ENCODE results near the gene PTPRN2. TPM values are rescaled to one million over a fixed set of nuclear protein-coding genes. Genes with fewer than 3 reads are reported as not detected.
A peak's percentile ranks its signal among the peaks of the same experiment; 100 is the strongest.

Gene PTPRN2
- total RNA-seq, 2 donors from 2014 or later: 0.72 to 0.79 TPM

DNA sequence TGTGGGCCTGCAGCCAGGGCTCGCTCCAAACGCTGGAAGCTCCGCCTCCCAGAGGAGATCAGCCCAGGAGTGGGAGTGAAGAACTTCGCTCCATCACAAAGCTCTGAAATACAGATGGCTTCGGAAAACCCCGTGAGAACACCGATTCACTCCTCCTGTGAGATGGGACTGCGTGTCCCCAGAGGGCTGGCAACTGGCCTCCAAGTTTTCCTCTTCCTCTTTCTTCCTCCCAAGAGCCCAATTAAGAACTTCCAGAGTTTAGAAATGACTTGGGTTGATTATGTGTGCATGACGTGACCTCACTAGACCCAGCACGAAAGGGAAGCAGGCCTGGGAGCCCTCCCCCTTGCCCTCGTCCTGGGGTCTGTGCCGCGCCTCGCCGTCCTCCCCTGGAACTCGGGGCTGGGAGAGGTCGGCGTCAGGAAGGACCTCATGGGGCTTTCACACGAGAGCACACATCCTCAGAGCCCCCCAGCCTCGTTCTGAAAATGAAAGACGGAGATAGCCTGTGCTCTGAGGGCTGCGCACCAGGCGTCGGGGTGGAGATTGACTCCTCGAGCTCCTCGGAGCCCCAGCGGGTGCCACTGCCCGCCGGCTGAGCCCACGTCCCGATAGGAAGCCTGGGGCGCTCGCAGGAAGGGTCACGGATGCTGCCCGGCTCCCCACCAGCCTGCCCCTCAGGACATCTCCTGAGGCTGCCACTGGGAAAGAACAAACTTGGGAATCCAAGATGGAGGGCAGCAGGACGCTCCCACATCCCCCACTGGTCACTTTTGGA lies 37.8 kb downstream of the PTPRN2 start:
- no peaks in the 10 kb centered on the region for H3K4me1 Mint-ChIP-seq (ENCODE audit: low read depth)
- DNase-seq: no peak

DNA sequence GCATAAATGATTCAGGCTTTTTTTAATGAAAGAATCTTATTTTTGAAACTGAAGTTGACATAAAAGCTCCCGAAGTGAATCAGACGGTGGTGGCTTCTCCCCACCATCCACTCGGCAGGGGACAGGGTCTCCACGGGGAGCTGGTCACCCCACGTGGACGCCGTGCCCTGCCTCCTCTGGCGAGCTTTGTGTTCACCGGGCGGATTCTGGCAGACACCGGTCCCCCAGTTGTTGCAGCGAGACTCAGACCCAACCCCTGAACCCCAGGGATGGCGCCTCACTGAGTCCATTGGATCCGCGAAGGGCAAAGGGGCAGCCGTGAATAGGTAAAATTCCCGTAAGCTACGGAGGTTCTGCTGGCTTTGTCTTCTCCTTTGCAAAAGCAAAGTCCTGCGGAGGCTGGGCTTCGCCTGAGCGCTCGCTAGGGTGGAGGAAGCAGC lies 38.4 kb downstream of the PTPRN2 start:
- Mint-ChIP-seq H3K36me3 (ENCODE audit: insufficient read depth in 2 of 2) (no peaks in the 10 kb centered on the region), H3K27ac (no peak overlapping the region), H3K9me3 (no peaks in the 10 kb centered on the region), H3K27me3 (ENCODE audit: low read depth) (no peaks in the 10 kb centered on the region), H3K4me1 (ENCODE audit: low read depth) (no peaks in the 10 kb centered on the region), H3K4me3 (no peak overlapping the region)
- ATAC-seq (replicated peaks in 1 of 2) (no peak), DNase-seq (no peak)

More for the DNA sequence above, 37.8 kb downstream of the PTPRN2 start:
- no peak overlapping the region for H3K27ac Mint-ChIP-seq
- no peaks in the 10 kb centered on the region for H3K27me3 Mint-ChIP-seq (ENCODE audit: low read depth)
- H3K4me3 Mint-ChIP-seq: no peak overlapping the region
- no peaks in the 10 kb centered on the region for H3K36me3 Mint-ChIP-seq (ENCODE audit: insufficient read depth in 2 of 2)
- H3K9me3 Mint-ChIP-seq: no peaks in the 10 kb centered on the region
- no peak for ATAC-seq (replicated peaks in 1 of 2)

DNA sequence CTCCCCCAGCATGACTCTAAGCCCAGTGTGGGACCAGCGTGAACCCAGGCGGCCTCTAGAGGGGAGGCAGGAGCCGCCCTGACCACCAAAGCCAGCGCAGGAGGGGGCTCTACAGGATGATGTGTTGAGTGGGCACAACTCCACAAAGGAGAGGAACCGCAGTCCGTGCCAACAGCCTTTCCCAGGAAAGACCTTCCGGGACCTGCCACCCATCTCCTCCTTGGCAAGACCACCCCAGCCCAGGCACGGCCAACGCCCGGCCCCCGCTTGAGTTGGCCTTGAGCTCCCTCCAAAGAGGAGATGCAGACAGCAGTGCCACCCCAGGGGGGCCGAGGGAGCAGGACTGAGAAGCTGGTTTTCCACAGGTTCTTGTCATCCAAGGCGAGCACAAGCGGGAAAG lies 38.9 kb downstream of the PTPRN2 start:
- H3K36me3 Mint-ChIP-seq (ENCODE audit: insufficient read depth in 2 of 2): no peaks in the 10 kb centered on the region

GRCh38 chr7:158547817-158548216 lies 39.8 kb downstream of the PTPRN2 start:
- no peak overlapping the region for H3K27ac Mint-ChIP-seq
- H3K36me3 Mint-ChIP-seq (ENCODE audit: insufficient read depth in 2 of 2): no peaks in the 10 kb centered on the region
- no peaks in the 10 kb centered on the region for H3K4me1 Mint-ChIP-seq (ENCODE audit: low read depth)
- no peak for ATAC-seq (replicated peaks in 1 of 2)
- no peaks in the 10 kb centered on the region for H3K27me3 Mint-ChIP-seq (ENCODE audit: low read depth)
- no peaks in the 10 kb centered on the region for H3K9me3 Mint-ChIP-seq
- no peak for DNase-seq
- H3K4me3 Mint-ChIP-seq: no peak overlapping the region

More for the DNA sequence above, 38.9 kb downstream of the PTPRN2 start:
- Mint-ChIP-seq H3K4me1 (ENCODE audit: low read depth) (no peaks in the 10 kb centered on the region), H3K27ac (no peak overlapping the region), H3K4me3 (no peak overlapping the region), H3K9me3 (no peaks in the 10 kb centered on the region), H3K27me3 (ENCODE audit: low read depth) (no peaks in the 10 kb centered on the region)
- no peak for ATAC-seq (replicated peaks in 1 of 2)
- no peak for DNase-seq

DNA sequence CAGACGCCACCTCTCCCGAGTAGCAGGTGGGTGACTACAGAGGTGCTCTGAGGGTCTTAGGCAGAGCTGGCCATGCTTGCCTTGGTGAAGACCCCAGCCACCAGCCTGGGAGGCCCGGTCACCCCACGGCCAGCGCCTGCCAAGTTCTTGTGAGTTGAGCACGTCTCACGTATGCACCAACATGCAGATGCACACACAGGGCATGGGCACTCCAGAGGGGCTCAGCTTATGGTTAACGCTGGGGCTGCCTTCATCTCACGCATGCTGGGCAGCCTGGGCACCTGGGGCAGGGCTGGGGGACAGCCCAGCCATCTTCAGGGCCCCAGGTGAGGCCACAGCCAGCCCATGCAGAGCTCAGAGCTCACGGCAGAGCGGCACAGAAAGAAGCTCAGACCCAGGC lies 41.0 kb downstream of the PTPRN2 start:
- Mint-ChIP-seq H3K27me3 (ENCODE audit: low read depth) (no peaks in the 10 kb centered on the region), H3K27ac (no peak overlapping the region), H3K9me3 (no peaks in the 10 kb centered on the region), H3K4me1 (ENCODE audit: low read depth) (peaks cover 2% of the 10 kb centered on the region), H3K4me3 (no peak overlapping the region), H3K36me3 (ENCODE audit: insufficient read depth in 2 of 2) (no peaks in the 10 kb centered on the region)
- no peak for ATAC-seq (replicated peaks in 1 of 2)
- DNase-seq: no peak

- ATAC-seq (replicated peaks in 1 of 2) (no peak), DNase-seq (no peak)
- H3K27ac Mint-ChIP-seq: no peak overlapping the region
- no peak overlapping the region for H3K4me3 Mint-ChIP-seq
- no peaks in the 10 kb centered on the region for H3K9me3 Mint-ChIP-seq
- H3K36me3 Mint-ChIP-seq (ENCODE audit: insufficient read depth in 2 of 2): no peaks in the 10 kb centered on the region
- H3K27me3 Mint-ChIP-seq (ENCODE audit: low read depth): no peaks in the 10 kb centered on the region
- peaks cover 6% of the 10 kb centered on the region for H3K4me1 Mint-ChIP-seq (ENCODE audit: low read depth)
Observed at GRCh38 chr7:158546214-158546613, 41.4 kb downstream of the PTPRN2 start.

DNA sequence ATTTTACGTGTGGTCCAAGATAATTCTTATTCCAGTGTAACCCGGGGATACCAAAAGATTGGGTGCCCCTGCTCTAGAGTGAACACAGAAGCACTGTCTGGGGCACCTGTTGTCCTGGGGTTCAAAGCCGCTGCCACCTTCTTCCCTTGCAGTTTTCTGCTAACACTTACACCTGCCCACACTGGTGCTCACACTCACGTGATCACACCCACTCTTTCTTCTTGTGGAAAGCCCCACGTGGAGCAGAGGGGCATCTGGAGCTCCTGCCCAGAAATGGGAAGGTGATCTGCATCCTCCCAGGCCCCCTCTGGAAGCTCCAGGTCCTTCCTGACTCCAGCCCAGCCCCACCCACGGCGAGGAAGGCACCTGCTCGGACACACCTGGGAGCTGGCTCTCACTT lies 42.9 kb downstream of the PTPRN2 start:
- DNase-seq (no peak), ATAC-seq (replicated peaks in 1 of 2) (no peak)
- H3K27ac Mint-ChIP-seq: no peak overlapping the region
- no peaks in the 10 kb centered on the region for H3K36me3 Mint-ChIP-seq (ENCODE audit: insufficient read depth in 2 of 2)
- peaks cover 6% of the 10 kb centered on the region for H3K4me1 Mint-ChIP-seq (ENCODE audit: low read depth)
- no peaks in the 10 kb centered on the region for H3K27me3 Mint-ChIP-seq (ENCODE audit: low read depth)
- H3K9me3 Mint-ChIP-seq: no peaks in the 10 kb centered on the region
- H3K4me3 Mint-ChIP-seq: no peak overlapping the region

DNA sequence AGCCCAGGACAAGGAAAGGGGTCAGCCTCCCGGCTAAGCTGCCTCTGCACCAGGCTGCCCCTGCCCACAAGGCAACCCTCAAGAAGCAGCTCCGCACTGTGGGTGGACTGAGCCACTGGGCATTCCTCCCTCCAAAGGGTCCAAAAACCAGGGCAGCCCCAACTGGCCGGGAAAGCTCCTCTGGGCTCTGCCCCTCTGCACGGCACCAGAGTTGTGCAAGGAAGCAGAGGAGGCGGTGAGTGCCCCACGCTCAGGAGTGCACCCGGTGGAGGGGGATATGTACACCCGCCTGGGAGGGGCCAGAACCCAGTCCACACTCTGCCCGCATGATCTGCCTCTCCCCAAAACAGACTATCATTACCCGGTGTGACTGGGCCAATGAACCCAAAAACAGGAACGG lies 43.8 kb downstream of the PTPRN2 start:
- DNase-seq: no peak
- ATAC-seq (replicated peaks in 1 of 2): no peak
- H3K27ac Mint-ChIP-seq: no peak overlapping the region
- H3K9me3 Mint-ChIP-seq: no peaks in the 10 kb centered on the region
- H3K36me3 Mint-ChIP-seq (ENCODE audit: insufficient read depth in 2 of 2): no peaks in the 10 kb centered on the region
- H3K4me3 Mint-ChIP-seq: no peak overlapping the region
- peaks cover 6% of the 10 kb centered on the region for H3K4me1 Mint-ChIP-seq (ENCODE audit: low read depth)
- no peaks in the 10 kb centered on the region for H3K27me3 Mint-ChIP-seq (ENCODE audit: low read depth)

- no peak for DNase-seq
- H3K9me3 Mint-ChIP-seq: no peaks in the 10 kb centered on the region
- no peaks in the 10 kb centered on the region for H3K36me3 Mint-ChIP-seq (ENCODE audit: insufficient read depth in 2 of 2)
Observed at GRCh38 chr7:158542651-158543566, 44.7 kb downstream of the PTPRN2 start.

DNA sequence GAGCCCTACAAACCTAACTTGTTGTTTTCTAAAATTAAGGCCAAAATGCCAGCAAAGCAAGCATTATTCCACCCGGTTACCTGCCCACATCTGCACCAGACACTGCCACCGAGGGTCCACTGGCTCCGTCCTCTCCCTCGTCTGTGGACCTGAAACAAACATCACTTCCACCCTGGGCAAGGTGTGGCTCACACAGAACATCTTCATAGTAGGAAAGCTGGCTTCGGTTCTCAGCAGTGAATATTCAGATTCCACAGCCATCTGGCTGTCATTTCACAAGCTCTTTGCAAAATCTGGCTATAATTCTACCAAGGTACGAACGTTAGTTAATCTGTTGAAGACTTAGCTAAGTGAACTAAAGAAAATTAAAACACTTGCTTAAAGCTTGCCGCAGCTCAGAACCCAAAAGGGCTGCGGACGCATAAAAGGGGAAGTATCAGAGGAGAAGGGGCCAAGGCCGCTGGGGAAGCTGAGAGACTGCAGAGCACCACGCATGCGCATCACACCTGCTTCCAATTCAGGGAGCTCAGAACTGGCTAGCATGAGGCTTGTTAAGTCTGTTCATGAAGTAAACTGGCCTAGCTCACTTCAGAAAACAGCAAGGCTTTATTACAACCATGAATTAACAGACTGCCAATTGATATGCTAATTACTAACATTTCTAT lies 46.1 kb downstream of the PTPRN2 start:
- H3K36me3 Mint-ChIP-seq (ENCODE audit: insufficient read depth in 2 of 2): no peaks in the 10 kb centered on the region
- H3K4me3 Mint-ChIP-seq: no peak overlapping the region
- H3K9me3 Mint-ChIP-seq: no peaks in the 10 kb centered on the region
- no peaks in the 10 kb centered on the region for H3K27me3 Mint-ChIP-seq (ENCODE audit: low read depth)
- DNase-seq (peak; percentile 3), ATAC-seq (replicated peaks in 1 of 2) (no peak)
- peaks cover 6% of the 10 kb centered on the region for H3K4me1 Mint-ChIP-seq (ENCODE audit: low read depth)
- H3K27ac Mint-ChIP-seq: no peak overlapping the region

More at GRCh38 chr7:158542651-158543566, 44.7 kb downstream of the PTPRN2 start:
- no peak overlapping the region for H3K27ac Mint-ChIP-seq
- no peak for ATAC-seq (replicated peaks in 1 of 2)
- peaks cover 6% of the 10 kb centered on the region for H3K4me1 Mint-ChIP-seq (ENCODE audit: low read depth)
- H3K4me3 Mint-ChIP-seq: no peak overlapping the region
- H3K27me3 Mint-ChIP-seq (ENCODE audit: low read depth): no peaks in the 10 kb centered on the region

DNA sequence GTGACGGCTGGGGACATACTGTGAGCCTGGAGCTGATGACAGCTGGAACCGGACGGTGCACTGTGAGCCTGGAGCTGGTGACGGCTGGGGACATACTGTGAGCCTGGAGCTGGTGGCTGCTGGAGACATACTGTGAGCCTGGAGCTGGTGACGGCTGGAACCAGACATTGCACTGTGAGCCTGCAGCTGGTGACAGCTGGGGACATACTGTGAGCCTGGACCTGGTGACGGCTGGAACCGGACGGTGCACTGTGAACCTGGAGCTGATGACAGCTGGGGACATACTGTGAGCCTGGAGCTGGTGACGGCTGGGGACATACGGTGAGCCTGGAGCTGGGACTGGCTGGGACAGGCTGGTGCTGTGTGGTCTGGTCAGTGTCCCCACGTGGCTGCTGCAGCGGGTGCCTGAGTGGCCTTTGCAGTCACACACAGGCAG lies 47.9 kb downstream of the PTPRN2 start:
- DNase-seq: no peak
- Mint-ChIP-seq H3K36me3 (ENCODE audit: insufficient read depth in 2 of 2) (no peaks in the 10 kb centered on the region), H3K4me1 (ENCODE audit: low read depth) (peaks cover 6% of the 10 kb centered on the region), H3K27me3 (ENCODE audit: low read depth) (no peaks in the 10 kb centered on the region), H3K9me3 (no peaks in the 10 kb centered on the region), H3K4me3 (no peak overlapping the region), H3K27ac (no peak overlapping the region)
- ATAC-seq (replicated peaks in 1 of 2): no peak

- no peaks in the 10 kb centered on the region for H3K27me3 Mint-ChIP-seq (ENCODE audit: low read depth)
- no peak overlapping the region for H3K4me3 Mint-ChIP-seq
- H3K4me1 Mint-ChIP-seq (ENCODE audit: low read depth): peaks cover 6% of the 10 kb centered on the region
- no peaks in the 10 kb centered on the region for H3K36me3 Mint-ChIP-seq (ENCODE audit: insufficient read depth in 2 of 2)
- no peaks in the 10 kb centered on the region for H3K9me3 Mint-ChIP-seq
- no peak overlapping the region for H3K27ac Mint-ChIP-seq
- no peak for DNase-seq
- no peak for ATAC-seq (replicated peaks in 1 of 2)
Observed at GRCh38 chr7:158538156-158538946, 49.3 kb downstream of the PTPRN2 start.
